ENCODE measurements around the gene DNAJC1.
"Not testable (repeated sequence)": the region's sequence is repeated elsewhere in the genome, so short reads cannot be mapped to it uniquely, and the experiment has no call there.

DNAJC1 gene

DNA sequence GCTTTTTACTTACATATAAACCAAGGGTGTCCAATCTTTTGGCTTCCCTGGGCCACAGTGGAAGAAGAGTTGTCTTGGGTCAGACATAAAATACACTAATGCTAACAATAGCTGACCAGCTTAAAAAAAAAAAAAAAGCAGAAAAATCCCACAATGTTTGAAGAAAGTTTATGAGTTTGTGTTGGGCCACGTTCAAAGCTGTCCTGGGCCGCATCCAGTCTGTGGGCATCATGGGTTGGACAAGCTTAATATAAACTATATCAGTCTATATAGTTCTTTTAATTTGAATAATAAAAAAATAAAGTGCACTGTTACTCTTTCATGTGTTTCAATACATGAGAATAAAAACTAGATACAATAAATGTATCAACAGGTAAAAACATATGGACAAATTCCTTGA is 179.9 kb downstream of the DNAJC1 start:
- no peak for DNase-seq (ENCODE audit: low spot score)
- no peak for TF ChIP-seq CTCF (IDR thresholded peaks at IDR 0.05; ENCODE audit: extremely low read depth, missing control alignments)

- DNase-seq (ENCODE audit: low spot score): not testable (repeated sequence)
Measured at GRCh38 chr10:21822273-21822672, 181.3 kb downstream of the DNAJC1 start.

- no peak for DNase-seq (ENCODE audit: low spot score)
- no peak for TF ChIP-seq CTCF (IDR thresholded peaks at IDR 0.05; ENCODE audit: extremely low read depth, missing control alignments)
Measured at GRCh38 chr10:21820952-21821351, 182.6 kb downstream of the DNAJC1 start.

DNA sequence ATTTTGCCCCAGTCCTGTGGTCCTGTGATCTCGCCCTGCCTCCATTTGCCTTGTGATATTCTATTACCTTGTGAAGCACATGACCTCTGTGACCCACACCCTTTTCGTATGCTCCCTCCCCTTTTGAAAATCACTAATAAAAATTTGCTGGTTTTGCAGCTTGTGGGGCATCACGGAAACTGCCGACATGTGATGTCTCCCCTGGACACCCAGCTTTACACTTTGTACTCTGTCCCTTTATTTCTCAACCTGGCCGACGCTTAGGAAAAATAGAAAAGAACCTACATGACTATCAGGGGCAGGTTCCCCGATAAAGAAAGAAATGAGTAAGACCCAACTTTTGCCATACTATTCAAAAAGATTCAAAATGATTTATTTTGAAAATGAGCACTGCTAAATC is 185.1 kb downstream of the DNAJC1 start:
- not testable (repeated sequence) for DNase-seq (ENCODE audit: low spot score)

GRCh38 chr10:21814866-21815265 is 188.7 kb downstream of the DNAJC1 start:
- TF ChIP-seq CTCF (IDR thresholded peaks at IDR 0.05; ENCODE audit: extremely low read depth, missing control alignments): no peak
- no peak for DNase-seq (ENCODE audit: low spot score)

DNA sequence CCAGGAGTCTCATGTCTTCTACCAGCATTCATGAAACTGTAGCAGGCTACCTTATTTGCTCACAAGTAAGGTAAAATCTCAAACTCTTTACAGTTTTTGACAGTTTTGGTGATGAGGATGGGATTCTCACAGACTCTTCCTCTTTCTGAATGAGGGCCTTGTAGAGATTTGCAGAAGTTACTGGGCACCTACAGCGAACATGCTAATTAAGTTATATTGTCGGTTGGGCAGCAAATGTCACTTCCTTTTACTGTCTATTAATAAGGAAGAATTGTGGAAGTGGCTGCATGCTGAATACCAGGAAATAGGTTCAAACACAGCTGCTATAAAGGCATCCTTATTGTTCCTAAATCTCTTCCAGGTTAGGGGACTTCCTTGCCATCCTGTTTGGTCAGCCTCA is 189.6 kb downstream of the DNAJC1 start:
- DNase-seq (ENCODE audit: low spot score): no peak
- TF ChIP-seq CTCF (IDR thresholded peaks at IDR 0.05; ENCODE audit: extremely low read depth, missing control alignments): no peak

DNA sequence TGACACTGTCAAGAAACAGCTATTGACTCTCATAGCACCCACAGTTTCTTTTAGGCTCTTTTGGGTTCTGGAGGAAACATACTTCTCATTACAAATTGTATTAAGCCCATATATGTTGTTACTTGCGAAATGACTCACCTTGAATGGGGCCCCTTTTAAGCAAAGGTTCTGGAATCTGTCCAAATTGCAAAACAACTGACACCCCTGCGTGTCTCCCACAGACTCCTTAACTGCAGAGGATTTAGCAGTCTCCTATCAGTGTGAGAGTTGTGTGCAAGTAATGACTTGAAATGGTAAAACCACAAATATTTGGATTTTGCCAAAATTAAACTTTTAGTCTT is 192.3 kb downstream of the DNAJC1 start:
- no peak for TF ChIP-seq CTCF (IDR thresholded peaks at IDR 0.05; ENCODE audit: extremely low read depth, missing control alignments)
- no peak for DNase-seq (ENCODE audit: low spot score)

GRCh38 chr10:21810582-21811244 is 192.8 kb downstream of the DNAJC1 start:
- no peak for DNase-seq (ENCODE audit: low spot score)
- TF ChIP-seq CTCF (IDR thresholded peaks at IDR 0.05; ENCODE audit: extremely low read depth, missing control alignments): no peak
